ENCODE data around the gene FLT1.

The FLT1 gene

DNA sequence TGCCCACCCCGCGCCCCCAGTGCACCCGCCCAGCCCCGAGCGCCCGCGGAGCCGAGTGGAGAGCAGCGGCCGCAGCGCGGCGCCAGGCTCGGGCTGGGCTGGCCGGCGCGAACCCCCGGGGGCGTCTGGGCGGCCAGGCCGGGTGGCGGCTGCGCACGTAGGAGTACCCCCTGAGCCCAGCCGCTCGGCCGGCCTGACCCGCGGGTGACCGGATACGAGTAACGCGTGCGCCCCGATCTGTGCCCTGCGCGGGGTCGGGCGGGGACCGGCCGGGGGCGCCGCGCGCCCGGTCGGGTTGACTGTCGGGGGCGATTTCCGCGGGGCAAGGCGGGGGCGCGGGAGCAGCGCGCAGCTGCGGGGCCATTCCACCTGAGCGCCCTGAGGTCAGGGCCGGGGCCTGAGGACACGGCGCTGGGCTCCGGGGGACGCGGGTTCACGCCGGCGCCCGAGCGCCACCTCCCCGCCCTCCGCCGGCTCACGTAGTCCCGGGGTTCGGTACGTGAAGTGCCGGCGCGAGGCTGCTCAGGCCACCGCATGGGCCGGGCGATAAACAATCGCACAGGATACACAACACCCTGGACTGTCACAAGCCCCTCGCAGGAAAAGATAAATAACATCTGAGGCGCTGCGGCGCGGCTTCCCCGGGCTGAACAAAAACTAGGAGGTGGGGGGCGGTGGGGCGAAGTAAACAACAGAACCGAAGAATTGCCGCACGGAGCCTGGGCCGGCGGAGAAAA, 37.6 kb upstream of the FLT1 start:
- DNase-seq (ENCODE audit: insufficient read length, low spot score): no peak
- no peak for FAIRE-seq
- TF ChIP-seq POLR2A (IDR thresholded peaks at IDR 0.05; ENCODE audit: low read depth, low read length): no peak

GRCh38 chr13:28531845-28532387, 37.0 kb upstream of the FLT1 start:
- TF ChIP-seq POLR2A (IDR thresholded peaks at IDR 0.05; ENCODE audit: low read depth, low read length): no peak
- no peak for DNase-seq (ENCODE audit: insufficient read length, low spot score)
- no peak for FAIRE-seq

DNA sequence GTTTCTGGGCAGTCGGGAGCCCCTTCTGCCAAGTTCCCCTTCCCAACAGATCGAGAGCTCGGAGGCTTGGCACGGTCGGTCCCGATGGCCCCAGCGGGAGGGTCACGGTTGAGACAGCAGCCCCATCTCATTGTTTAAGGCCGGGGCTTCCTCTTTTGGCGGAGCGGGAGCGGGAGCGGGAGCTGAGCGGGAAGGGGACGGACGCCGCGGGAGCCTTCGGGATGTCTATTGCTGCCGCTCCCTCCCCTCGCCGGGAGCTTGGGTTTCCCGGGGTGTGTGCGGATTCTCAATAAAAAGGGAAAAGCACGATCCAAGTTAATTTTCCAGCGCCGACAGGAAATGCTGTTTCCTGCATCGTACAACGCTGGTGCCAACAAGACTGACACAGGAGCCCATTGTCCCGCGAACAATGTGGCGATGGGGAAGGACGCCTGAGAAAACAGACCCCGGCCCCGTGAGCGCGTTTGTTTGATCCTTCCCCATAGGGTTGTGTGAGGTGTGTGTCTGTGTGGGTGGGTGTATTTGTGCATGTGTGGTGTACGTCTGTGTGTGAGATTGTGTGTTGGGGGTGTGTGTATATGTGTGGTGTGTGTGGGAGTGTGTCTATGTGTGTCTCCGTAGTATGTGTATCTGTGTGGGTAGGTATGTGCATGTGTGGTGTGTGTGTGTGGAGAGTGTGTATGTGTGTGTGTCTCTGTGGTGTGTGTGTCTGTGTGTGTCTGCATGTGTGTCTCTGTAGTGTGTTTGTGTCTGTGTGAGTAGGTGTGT, 36.3 kb upstream of the FLT1 start:
- TF ChIP-seq POLR2A (IDR thresholded peaks at IDR 0.05; ENCODE audit: low read depth, low read length): no peak
- no peak for DNase-seq (ENCODE audit: insufficient read length, low spot score)
- no peak for FAIRE-seq

- DNase-seq (ENCODE audit: insufficient read length, low spot score) (no peak), FAIRE-seq (no peak)
- no peak for TF ChIP-seq POLR2A (IDR thresholded peaks at IDR 0.05; ENCODE audit: low read depth, low read length)
These were observed 35.8 kb upstream of the FLT1 start for GRCh38 chr13:28530729-28531076.

DNA sequence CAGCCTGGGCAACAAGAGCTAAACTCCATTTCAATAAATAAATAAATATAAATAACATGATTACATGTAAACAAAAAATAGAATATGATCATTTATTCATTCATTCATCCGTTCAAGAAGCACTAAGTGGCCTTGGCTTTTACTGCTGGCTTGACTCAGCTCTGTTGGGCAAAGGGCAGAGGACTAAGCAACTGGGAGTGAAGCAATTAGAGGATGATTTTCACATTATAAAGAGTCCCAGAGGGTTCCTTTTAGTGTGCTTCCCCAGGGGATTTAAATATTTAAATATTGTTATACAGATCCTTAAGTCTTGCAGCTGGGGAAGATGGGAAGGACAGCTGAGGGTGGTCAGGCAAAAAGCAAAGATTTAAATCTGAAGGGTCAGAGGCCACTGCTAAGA, 34.9 kb upstream of the FLT1 start:
- FAIRE-seq: no peak
- no peak for DNase-seq (ENCODE audit: insufficient read length, low spot score)
- no peak for TF ChIP-seq POLR2A (IDR thresholded peaks at IDR 0.05; ENCODE audit: low read depth, low read length)

GRCh38 chr13:28528848-28529247, 33.9 kb upstream of the FLT1 start:
- TF ChIP-seq POLR2A (IDR thresholded peaks at IDR 0.05; ENCODE audit: low read depth, low read length): no peak
- FAIRE-seq: no peak
- no peak for DNase-seq (ENCODE audit: insufficient read length, low spot score)

GRCh38 chr13:28528388-28528787, 33.5 kb upstream of the FLT1 start:
- no peak for FAIRE-seq
- TF ChIP-seq POLR2A (IDR thresholded peaks at IDR 0.05; ENCODE audit: low read depth, low read length): no peak
- no peak for DNase-seq (ENCODE audit: insufficient read length, low spot score)

DNA sequence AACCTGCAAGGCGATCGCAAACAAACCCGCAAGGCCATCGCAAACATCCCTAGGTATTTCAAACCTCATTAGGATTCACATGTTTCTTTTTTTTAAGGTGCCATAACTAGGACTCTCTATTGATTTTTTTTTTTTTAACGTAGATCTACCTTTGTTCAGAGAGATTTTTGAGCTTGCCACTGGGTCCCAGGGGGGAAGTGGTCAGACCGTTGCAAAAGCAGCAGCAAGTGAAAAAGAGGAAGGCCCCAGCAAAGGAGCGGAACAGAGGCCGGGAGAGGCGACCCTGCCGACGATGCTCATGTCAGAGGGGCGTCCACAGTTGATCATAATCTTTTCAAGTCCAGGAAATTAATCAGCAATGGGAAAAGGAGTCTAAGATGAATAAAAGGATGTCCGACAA, 32.7 kb upstream of the FLT1 start:
- TF ChIP-seq POLR2A (IDR thresholded peaks at IDR 0.05; ENCODE audit: low read depth, low read length): no peak
- DNase-seq (ENCODE audit: insufficient read length, low spot score): no peak
- FAIRE-seq: no peak

- FAIRE-seq (no peak), DNase-seq (ENCODE audit: insufficient read length, low spot score) (no peak)
- no peak for TF ChIP-seq POLR2A (IDR thresholded peaks at IDR 0.05; ENCODE audit: low read depth, low read length)
These were observed 31.9 kb upstream of the FLT1 start for GRCh38 chr13:28526876-28527275.

- TF ChIP-seq POLR2A (IDR thresholded peaks at IDR 0.05; ENCODE audit: low read depth, low read length): no peak
- no peak for DNase-seq (ENCODE audit: insufficient read length, low spot score)
- no peak for FAIRE-seq
These were observed 27.9 kb upstream of the FLT1 start for GRCh38 chr13:28522871-28523270.

- TF ChIP-seq POLR2A (IDR thresholded peaks at IDR 0.05; ENCODE audit: low read depth, low read length): no peak
- DNase-seq (ENCODE audit: insufficient read length, low spot score) (no peak), FAIRE-seq (no peak)
These were observed 18.8 kb upstream of the FLT1 start for GRCh38 chr13:28513745-28514144.

GRCh38 chr13:28510542-28510941, 15.6 kb upstream of the FLT1 start:
- FAIRE-seq (no peak), DNase-seq (ENCODE audit: insufficient read length, low spot score) (no peak)

GRCh38 chr13:28510066-28510465, 15.1 kb upstream of the FLT1 start:
- no peak for FAIRE-seq

More at GRCh38 chr13:28510542-28510941, 15.6 kb upstream of the FLT1 start:
- no peak for TF ChIP-seq POLR2A (IDR thresholded peaks at IDR 0.05; ENCODE audit: low read depth, low read length)

GRCh38 chr13:28505543-28506135, 10.7 kb upstream of the FLT1 start:
- FAIRE-seq (no peak), DNase-seq (ENCODE audit: insufficient read length, low spot score) (no peak)
- TF ChIP-seq POLR2A (IDR thresholded peaks at IDR 0.05; ENCODE audit: low read depth, low read length): no peak

More at GRCh38 chr13:28510066-28510465, 15.1 kb upstream of the FLT1 start:
- no peak for DNase-seq (ENCODE audit: insufficient read length, low spot score)
- TF ChIP-seq POLR2A (IDR thresholded peaks at IDR 0.05; ENCODE audit: low read depth, low read length): no peak

Measured in H54 (cell line).